MG63 (cell line): Measurements from ENCODE around the gene FUT7. TPM values are rescaled to one million over a fixed set of nuclear protein-coding genes. Genes with fewer than 3 reads are reported as not detected.

Source experiments
- DNase-seq: peaks from one replicate; pipeline ENCODE4 v3.0.0-alpha.2; 2020
- H3K27me3 ChIP-seq: fragments of 250-450 bp; sonication (Bioruptor Pico); 2 replicates; pipeline ENCODE4 v1.5.1; 2020; ENCODE audit warnings: mild to moderate bottlenecking, moderate library complexity
- H3K36me3 ChIP-seq: fragments of 250-450 bp; sonication (Bioruptor Pico); 2 replicates; pipeline ENCODE4 v1.5.1; 2020; ENCODE audit warnings: mild to moderate bottlenecking, moderate library complexity
- H3K4me3 ChIP-seq: fragments of 250-450 bp; sonication (Bioruptor Pico); 2 replicates; pipeline ENCODE4 v1.5.1; 2020; ENCODE audit warnings: mild to moderate bottlenecking, moderate library complexity
- H3K9me3 ChIP-seq: fragments of 250-450 bp; sonication (Bioruptor Pico); 2 replicates; pipeline ENCODE4 v1.5.1; 2020; ENCODE audit warnings: mild to moderate bottlenecking, moderate library complexity
- total RNA-seq: library from RNA; depleted of rRNA; stranded (reverse); fragments of >200 nt; shearing (Covaris generic); gene quantifications from 2 replicates; pipeline ENCODE4 v1.2.3, GENCODE V29; 2014; ENCODE audit warnings: low replicate concordance; rRNA removed

FUT7 gene
- not detected in 2 replicates for total RNA-seq

GRCh38 chr9:137031904-137032640 lies at the start of gene FUT7:
Gene FUT7 (minus strand): TSS chr9:137032088. CDS start chr9:137031991, 97 bp downstream.
- Histone ChIP-seq H3K36me3 (no peaks in the 10 kb centered on the region), H3K27me3 (no peaks in the 10 kb centered on the region), H3K4me3 (no peak within 1 kb of the TSS), H3K9me3 (no peaks in the 10 kb centered on the region)
- no peak for DNase-seq

- Histone ChIP-seq H3K27me3 (no peaks in the 10 kb centered on the region), H3K4me3 (no peak overlapping the region), H3K36me3 (peaks cover 38% of the 10 kb centered on the region), H3K9me3 (no peaks in the 10 kb centered on the region)
- no peak for DNase-seq
These were observed 48.6 kb upstream of the FUT7 start for GRCh38 chr9:137080260-137081122.

- Histone ChIP-seq H3K4me3 (no peak overlapping the region), H3K27me3 (no peaks in the 10 kb centered on the region), H3K9me3 (no peaks in the 10 kb centered on the region), H3K36me3 (peaks cover 38% of the 10 kb centered on the region)
- no peak for DNase-seq
These were observed 47.5 kb upstream of the FUT7 start for GRCh38 chr9:137079401-137079787.

- H3K27me3 ChIP-seq, result no peaks in the 10 kb centered on the region
- peak overlapping the region; percentile 66 for H3K4me3 ChIP-seq
- H3K9me3 ChIP-seq, result no peaks in the 10 kb centered on the region
- DNase-seq, result no peak
- H3K36me3 ChIP-seq, result peaks cover 33% of the 10 kb centered on the region
These were observed 47.0 kb upstream of the FUT7 start for GRCh38 chr9:137078701-137079400.

GRCh38 chr9:137077758-137078693 lies 46.1 kb upstream of the FUT7 start:
- H3K4me3 ChIP-seq, result peak overlapping the region; percentile 66
- DNase-seq, result peak; percentile 33
- no peaks in the 10 kb centered on the region for H3K9me3 ChIP-seq
- H3K27me3 ChIP-seq, result no peaks in the 10 kb centered on the region
- H3K36me3 ChIP-seq, result peaks cover 28% of the 10 kb centered on the region

GRCh38 chr9:137077010-137077747 lies 45.3 kb upstream of the FUT7 start, which contains the start of gene UAP1L1:
Gene UAP1L1 (plus strand): TSS chr9:137077517. CDS start chr9:137077533, 16 bp downstream.
- peak; percentile 90 for DNase-seq
- peaks cover 25% of the 10 kb centered on the region for H3K36me3 ChIP-seq
- no peaks in the 10 kb centered on the region for H3K9me3 ChIP-seq
- no peaks in the 10 kb centered on the region for H3K27me3 ChIP-seq
- H3K4me3 ChIP-seq, result peak within 1 kb of the TSS; percentile 66

GRCh38 chr9:137076636-137077009 lies 44.7 kb upstream of the FUT7 start:
- Histone ChIP-seq H3K9me3 (no peaks in the 10 kb centered on the region), H3K36me3 (peaks cover 20% of the 10 kb centered on the region), H3K4me3 (peak overlapping the region; percentile 66), H3K27me3 (no peaks in the 10 kb centered on the region)
- DNase-seq, result no peak

GRCh38 chr9:137075275-137075775 lies 43.4 kb upstream of the FUT7 start:
- no peak for DNase-seq
- no peak overlapping the region for H3K4me3 ChIP-seq
- H3K9me3 ChIP-seq, result no peaks in the 10 kb centered on the region
- no peaks in the 10 kb centered on the region for H3K27me3 ChIP-seq
- peaks cover 17% of the 10 kb centered on the region for H3K36me3 ChIP-seq

- Histone ChIP-seq H3K9me3 (no peaks in the 10 kb centered on the region), H3K27me3 (no peaks in the 10 kb centered on the region), H3K36me3 (peaks cover 12% of the 10 kb centered on the region), H3K4me3 (no peak overlapping the region)
- no peak for DNase-seq
These were observed 42.9 kb upstream of the FUT7 start for GRCh38 chr9:137074657-137075274.

- DNase-seq, result no peak
- Histone ChIP-seq H3K36me3 (peaks cover 5% of the 10 kb centered on the region), H3K9me3 (no peaks in the 10 kb centered on the region), H3K4me3 (no peak overlapping the region), H3K27me3 (no peaks in the 10 kb centered on the region)
These were observed 42.1 kb upstream of the FUT7 start for GRCh38 chr9:137073992-137074399.

- peak overlapping the region; percentile 48 for H3K4me3 ChIP-seq
- no peaks in the 10 kb centered on the region for H3K36me3 ChIP-seq
- no peaks in the 10 kb centered on the region for H3K27me3 ChIP-seq
- DNase-seq, result no peak
- H3K9me3 ChIP-seq, result no peaks in the 10 kb centered on the region
These were observed 39.4 kb upstream of the FUT7 start for GRCh38 chr9:137071282-137071681.

- no peak for DNase-seq
- Histone ChIP-seq H3K9me3 (no peaks in the 10 kb centered on the region), H3K36me3 (no peaks in the 10 kb centered on the region)
These were observed 39.0 kb upstream of the FUT7 start for GRCh38 chr9:137070906-137071275.

GRCh38 chr9:137070201-137070905 lies 38.5 kb upstream of the FUT7 start, which contains the start of gene SAPCD2:
Gene SAPCD2 (minus strand): TSS chr9:137070557. CDS start chr9:137070460, 97 bp downstream.
- peak; percentile 92 for DNase-seq
- H3K27me3 ChIP-seq, result no peaks in the 10 kb centered on the region

More at GRCh38 chr9:137070906-137071275, 39.0 kb upstream of the FUT7 start:
- Histone ChIP-seq H3K4me3 (peak overlapping the region; percentile 48), H3K27me3 (no peaks in the 10 kb centered on the region)

GRCh38 chr9:137069508-137070091 lies 37.7 kb upstream of the FUT7 start:
- Histone ChIP-seq H3K27me3 (no peaks in the 10 kb centered on the region), H3K9me3 (no peaks in the 10 kb centered on the region), H3K36me3 (no peaks in the 10 kb centered on the region; the same call in 1 of the 2 replicates), H3K4me3 (peak overlapping the region; percentile 45)
- no peak for DNase-seq

More at GRCh38 chr9:137070201-137070905, 38.5 kb upstream of the FUT7 start, which contains the start of gene SAPCD2:
- H3K9me3 ChIP-seq, result no peaks in the 10 kb centered on the region
- peak within 1 kb of the TSS; percentile 48 for H3K4me3 ChIP-seq
- no peaks in the 10 kb centered on the region for H3K36me3 ChIP-seq
